Vagina (tissue), 2 donors: ENCODE data around the gene SLC25A4.

Experiments used
- CTCF ChIP-seq, 3 experiments: fragments of 450-650 bp in 2 of 3; fragments of 200-600 bp in 1 of 3; sonication (generic) in 1 of 3; IDR thresholded peaks; one replicate each; pipeline ENCODE4 v1.5.1; 2017 to 2019; ENCODE audit warnings: antibody characterized with exemption in 3 of 3, mild to moderate bottlenecking in 2 of 3, moderate library complexity in 2 of 3
- POLR2A ChIP-seq, 2 donors: fragments of 450-650 bp; IDR thresholded peaks; one replicate each; pipeline ENCODE4 v1.6.1; 2017; ENCODE audit warnings: antibody characterized with exemption in 2 of 2, mild to moderate bottlenecking in 2 of 2, moderate library complexity in 2 of 2

- TF ChIP-seq CTCF (IDR thresholded peaks at IDR 0.05) (peak; percentile 46 to 61 (median 48)), POLR2A (IDR thresholded peaks at IDR 0.05) (no peak)
Measured at GRCh38 chr4:185134307-185134869, 8.7 kb upstream of the SLC25A4 start.
